HCT116 (cell line): ENCODE measurements around the gene SF3A2. TPM values are rescaled to one million over a fixed set of nuclear protein-coding genes. Genes with fewer than 3 reads are reported as not detected.

ENCODE experiments used
- ATAC-seq: fragments of 200-7000 bp; cut with Tn5 transposase; 2 replicates; pipeline ENCODE4 v1.9.1; 2020; ENCODE audit warnings: mild to moderate bottlenecking, moderate library complexity
- BruUV-seq: library from RNA; stranded (reverse); fragments of 400-500 nt; replicated peaks from 2 replicates; lab custom pipeline; 2021; lab: Mats Ljungman, UMichigan
- CTCF ChIA-PET: fragments of 300-600 bp; sonication (Branson Sonifier 250); formaldehyde crosslinking; loops from one replicate; lab custom pipeline; 2021; ENCODE audit warnings: antibody characterized with exemption; lab: Charles Lee
- POLR2A ChIA-PET: fragments of 300-600, 350-600 bp; sonication (Branson Sonifier 250); formaldehyde crosslinking; loops from one replicate; lab custom pipeline; 2021; ENCODE audit warnings: antibody characterized with exemption; lab: Charles Lee
- RAD21 ChIA-PET, 2 experiments: fragments of 300-600 bp; sonication (Branson Sonifier 250); formaldehyde crosslinking; loops; one replicate each; lab custom pipeline; 2023; ENCODE audit warnings: low total read pairs in 2 of 2; ENCODE audit not compliant: uncharacterized antibody in 2 of 2, unreplicated experiment in 2 of 2, low non-redundant PET in 1 of 2; lab: Charles Lee
- DNase-seq: peaks from one replicate; pipeline ENCODE4 v3.0.0-alpha.2; 2010; ENCODE audit warnings: low read depth, low spot score
- H2AFZ ChIP-seq: fragments of 200-600 bp; shearing (Covaris generic), sonication (generic); 2 replicates; pipeline ENCODE4 v1.6.1; 2017; ENCODE audit warnings: low read depth, mixed run types, mixed read lengths, antibody characterized with exemption, low read length; ENCODE audit not compliant: poor library complexity, severe bottlenecking
- H3K27ac ChIP-seq: 2 replicates; pipeline ENCODE4 v1.5.1; 2012; ENCODE audit warnings: low read depth, low read length
- H3K27me3 ChIP-seq: fragments of 200-600 bp; sonication (generic); 2 replicates; pipeline ENCODE4 v1.6.1; 2016; ENCODE audit warnings: mixed run types, low read length, mixed read lengths; ENCODE audit not compliant: insufficient read depth
- H3K36me3 ChIP-seq, 2 experiments: fragments of 200-500 bp in 1 of 2; fragments of 200-600 bp in 1 of 2; sonication (Bioruptor generic) in 1 of 2; sonication (generic) in 1 of 2; 2 replicates each; pipeline versions ENCODE4 v1.5.1 to v1.6.1; 2014 to 2016; ENCODE audit warnings: low read length in 2 of 2, inconsistent platforms in 1 of 2, mixed read lengths in 1 of 2, mixed run types in 1 of 2; ENCODE audit not compliant: insufficient read depth in 2 of 2, control insufficient read depth in 1 of 2
- H3K4me1 ChIP-seq, 2 experiments: fragments of 200-600 bp in 1 of 2; sonication (generic) in 1 of 2; 2 replicates each; pipeline versions ENCODE4 v1.5.1 to v1.6.1; 2012 to 2017; ENCODE audit warnings: low read length in 2 of 2, inconsistent platforms in 1 of 2, mild to moderate bottlenecking in 1 of 2, mixed read lengths in 1 of 2, mixed run types in 1 of 2, moderate library complexity in 1 of 2; ENCODE audit not compliant: insufficient read depth in 2 of 2, control insufficient read depth in 1 of 2
- H3K4me2 ChIP-seq: fragments of 200-600 bp; sonication (generic); 2 replicates; pipeline ENCODE4 v1.6.1; 2017; ENCODE audit warnings: mixed run types, low read length, mixed read lengths
- H3K4me3 ChIP-seq, 2 experiments: fragments of 200-600 bp in 1 of 2; sonication (generic) in 1 of 2; replicated peaks in 1 of 2; 2 replicates each; pipeline ENCODE4 v1.5.1; 2011 to 2016; ENCODE audit warnings: low read length in 2 of 2, control low read depth in 1 of 2, low read depth in 1 of 2, mild to moderate bottlenecking in 1 of 2, mixed read lengths in 1 of 2, mixed run types in 1 of 2
- H3K79me2 ChIP-seq: fragments of 200-600 bp; sonication (generic); 2 replicates; pipeline ENCODE4 v1.6.1; 2017; ENCODE audit warnings: mild to moderate bottlenecking, mixed run types, low read length, moderate library complexity, mixed read lengths; ENCODE audit not compliant: insufficient read depth
- H3K9ac ChIP-seq: fragments of 200-600 bp; sonication (generic); 2 replicates; pipeline ENCODE4 v1.6.1; 2016; ENCODE audit warnings: low read length, mixed read lengths
- H3K9me2 ChIP-seq: fragments of 200-600 bp; sonication (generic), shearing (Covaris generic); 2 replicates; pipeline ENCODE4 v1.6.1; 2017; ENCODE audit warnings: mixed run types, mild to moderate bottlenecking, moderate library complexity; ENCODE audit not compliant: insufficient read depth
- H3K9me3 ChIP-seq, 2 experiments: fragments of 200-500 bp in 1 of 2; fragments of 200-600 bp in 1 of 2; sonication (Bioruptor generic) in 1 of 2; sonication (generic) in 1 of 2; 2 replicates each; pipeline ENCODE4 v1.6.1; 2014 to 2017; ENCODE audit warnings: low read length in 2 of 2, mixed read lengths in 2 of 2, inconsistent platforms in 1 of 2, low read depth in 1 of 2, mild to moderate bottlenecking in 1 of 2, mixed run types in 1 of 2, moderate library complexity in 1 of 2; ENCODE audit not compliant: control insufficient read depth in 1 of 2, insufficient read depth in 1 of 2
- H4K20me1 ChIP-seq: fragments of 200-600 bp; sonication (generic), shearing (Covaris generic); 2 replicates; pipeline ENCODE4 v1.6.1; 2017; ENCODE audit warnings: mixed run types, mild to moderate bottlenecking, moderate library complexity; ENCODE audit not compliant: insufficient read depth
- ATF3 ChIP-seq: IDR thresholded peaks from 2 replicates; pipeline ENCODE4 v1.6.1; 2012
- CBX3 ChIP-seq: IDR thresholded peaks from 2 replicates; pipeline ENCODE4 v1.6.1; 2012; ENCODE audit warnings: low read depth
- CEBPB ChIP-seq: IDR thresholded peaks from 2 replicates; pipeline ENCODE4 v1.6.1; 2012; ENCODE audit warnings: low read depth
- ELF1 ChIP-seq: IDR thresholded peaks from 2 replicates; pipeline ENCODE4 v1.6.1; 2012; ENCODE audit warnings: low read depth, borderline replicate concordance
- EZH2 ChIP-seq: fragments of 200-600 bp; sonication (generic); IDR thresholded peaks from 2 replicates; pipeline ENCODE4 v1.6.1; 2017; ENCODE audit warnings: antibody characterized with exemption, mixed run types
- FOSL1 ChIP-seq: IDR thresholded peaks from 2 replicates; pipeline ENCODE4 v1.6.1; 2012; ENCODE audit warnings: low read depth
- JUND ChIP-seq: IDR thresholded peaks from 2 replicates; pipeline ENCODE4 v1.6.1; 2012
- MAX ChIP-seq: IDR thresholded peaks from 2 replicates; pipeline ENCODE4 v1.6.1; 2012
- POLR2A ChIP-seq: IDR thresholded peaks from 2 replicates; pipeline ENCODE4 v1.7.0; 2011; ENCODE audit warnings: borderline replicate concordance; ENCODE audit not compliant: insufficient read depth, insufficient read length; ENCODE audit errors: extremely low read depth
- RAD21 ChIP-seq: IDR thresholded peaks from 2 replicates; pipeline ENCODE4 v1.6.1; 2012; ENCODE audit warnings: low read depth, mild to moderate bottlenecking
- REST ChIP-seq: IDR thresholded peaks from 2 replicates; pipeline ENCODE4 v1.6.1; 2012; ENCODE audit warnings: low read depth
- SIN3A ChIP-seq: IDR thresholded peaks from 2 replicates; pipeline ENCODE4 v1.6.1; 2012; ENCODE audit warnings: low read depth
- SP1 ChIP-seq: IDR thresholded peaks from 2 replicates; pipeline ENCODE4 v1.6.1; 2012; ENCODE audit warnings: low read depth
- SRF ChIP-seq: IDR thresholded peaks from 2 replicates; pipeline ENCODE4 v1.6.1; 2012; ENCODE audit warnings: low read depth
- TCF7L2 ChIP-seq: IDR thresholded peaks from 2 replicates; pipeline ENCODE4 v1.7.0; 2011; ENCODE audit warnings: borderline replicate concordance, inconsistent platforms; ENCODE audit not compliant: insufficient read depth, insufficient read length; ENCODE audit errors: extremely low read depth
- YY1 ChIP-seq: IDR thresholded peaks from 2 replicates; pipeline ENCODE4 v1.6.1; 2011; ENCODE audit warnings: low read length, low read depth, moderate library complexity, mild to moderate bottlenecking; ENCODE audit not compliant: insufficient replicate concordance; ENCODE audit errors: extremely low read depth
- ZFX ChIP-seq: fragments of 450-650 bp; IDR thresholded peaks from 2 replicates; pipeline ENCODE4 v1.6.1; 2017
- intact Hi-C: fragments of 100-400 bp; cut with micrococcal nuclease; formaldehyde crosslinking; loops from 2 replicates; pipeline ENCODE4 v1.10.0; 2022
- total RNA-seq: library from RNA; stranded (reverse); gene quantifications from one replicate; pipeline ENCODE4 v1.2.1, GENCODE V29; 2021; ENCODE audit not compliant: unreplicated experiment
- TF ChIP-seq, protein P1 (sequence below): IDR thresholded peaks from 2 replicates; pipeline ENCODE4 v1.6.1; 2011; ENCODE audit warnings: mild to moderate bottlenecking, low read length, moderate library complexity; ENCODE audit not compliant: insufficient replicate concordance; ENCODE audit errors: extremely low read depth
- TF ChIP-seq, protein P2 (sequence below), 3 experiments: fragments of 200-600 bp in 1 of 3; sonication (generic) in 1 of 3; IDR thresholded peaks in 2 of 3; conservative IDR thresholded peaks in 1 of 3; 2 replicates each; pipeline ENCODE4 v1.5.1; 2012 to 2017; ENCODE audit warnings: low read depth in 2 of 3, low read length in 2 of 3, antibody characterized with exemption in 1 of 3, borderline replicate concordance in 1 of 3, control low read depth in 1 of 3, mild to moderate bottlenecking in 1 of 3, mixed read lengths in 1 of 3, mixed run types in 1 of 3, moderate library complexity in 1 of 3; ENCODE audit not compliant: insufficient read depth in 1 of 3

The SF3A2 gene
- total RNA-seq, 1 experiment from 2014 or later: 166 TPM

- H2AFZ ChIP-seq: no peak overlapping the region
- DNase-seq (no peak), ATAC-seq (no peak)
- H4K20me1 ChIP-seq: peaks cover 18% of the 10 kb centered on the region; the same call in 1 of the 2 replicates
- H3K79me2 ChIP-seq: peaks cover 51% of the 10 kb centered on the region
- H3K27me3 ChIP-seq: no peaks in the 10 kb centered on the region
- peak overlapping the region; percentile 52 for H3K9ac ChIP-seq
- POLR2A ChIA-PET: interaction anchor here (0.8 kb wide), 1 partner anchor 111 kb away, joined by 6 read pairs; no protein-coding TSS in a partner anchor
- intact Hi-C loops: no loop called here
- peak overlapping the region; percentile 66 for H3K27ac ChIP-seq
- H3K4me3 ChIP-seq: peak overlapping the region in 1 of 2 experiments; percentile 38; a peak in 1 of 4 replicates
- TF ChIP-seq CBX3 (no peak), POLR2A (no peak), ATF3 (no peak), SP1 (no peak), RAD21 (no peak), SIN3A (no peak), MAX (no peak), ELF1 (no peak), TCF7L2 (no peak), JUND (no peak), EZH2 (no peak), ZFX (no peak), SRF (no peak), FOSL1 (no peak), CEBPB (no peak), YY1 (no peak), REST (no peak)
- TF ChIP-seq, protein P1, sequence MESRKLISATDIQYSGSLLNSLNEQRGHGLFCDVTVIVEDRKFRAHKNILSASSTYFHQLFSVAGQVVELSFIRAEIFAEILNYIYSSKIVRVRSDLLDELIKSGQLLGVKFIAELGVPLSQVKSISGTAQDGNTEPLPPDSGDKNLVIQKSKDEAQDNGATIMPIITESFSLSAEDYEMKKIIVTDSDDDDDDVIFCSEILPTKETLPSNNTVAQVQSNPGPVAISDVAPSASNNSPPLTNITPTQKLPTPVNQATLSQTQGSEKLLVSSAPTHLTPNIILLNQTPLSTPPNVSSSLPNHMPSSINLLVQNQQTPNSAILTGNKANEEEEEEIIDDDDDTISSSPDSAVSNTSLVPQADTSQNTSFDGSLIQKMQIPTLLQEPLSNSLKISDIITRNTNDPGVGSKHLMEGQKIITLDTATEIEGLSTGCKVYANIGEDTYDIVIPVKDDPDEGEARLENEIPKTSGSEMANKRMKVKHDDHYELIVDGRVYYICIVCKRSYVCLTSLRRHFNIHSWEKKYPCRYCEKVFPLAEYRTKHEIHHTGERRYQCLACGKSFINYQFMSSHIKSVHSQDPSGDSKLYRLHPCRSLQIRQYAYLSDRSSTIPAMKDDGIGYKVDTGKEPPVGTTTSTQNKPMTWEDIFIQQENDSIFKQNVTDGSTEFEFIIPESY: no peak
- TF ChIP-seq, protein P2, sequence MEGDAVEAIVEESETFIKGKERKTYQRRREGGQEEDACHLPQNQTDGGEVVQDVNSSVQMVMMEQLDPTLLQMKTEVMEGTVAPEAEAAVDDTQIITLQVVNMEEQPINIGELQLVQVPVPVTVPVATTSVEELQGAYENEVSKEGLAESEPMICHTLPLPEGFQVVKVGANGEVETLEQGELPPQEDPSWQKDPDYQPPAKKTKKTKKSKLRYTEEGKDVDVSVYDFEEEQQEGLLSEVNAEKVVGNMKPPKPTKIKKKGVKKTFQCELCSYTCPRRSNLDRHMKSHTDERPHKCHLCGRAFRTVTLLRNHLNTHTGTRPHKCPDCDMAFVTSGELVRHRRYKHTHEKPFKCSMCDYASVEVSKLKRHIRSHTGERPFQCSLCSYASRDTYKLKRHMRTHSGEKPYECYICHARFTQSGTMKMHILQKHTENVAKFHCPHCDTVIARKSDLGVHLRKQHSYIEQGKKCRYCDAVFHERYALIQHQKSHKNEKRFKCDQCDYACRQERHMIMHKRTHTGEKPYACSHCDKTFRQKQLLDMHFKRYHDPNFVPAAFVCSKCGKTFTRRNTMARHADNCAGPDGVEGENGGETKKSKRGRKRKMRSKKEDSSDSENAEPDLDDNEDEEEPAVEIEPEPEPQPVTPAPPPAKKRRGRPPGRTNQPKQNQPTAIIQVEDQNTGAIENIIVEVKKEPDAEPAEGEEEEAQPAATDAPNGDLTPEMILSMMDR (IDR thresholded peaks at IDR 0.05 in 2 of 3, conservative IDR thresholded peaks at IDR 0.05 in 1 of 3; ENCODE audit: borderline replicate concordance in 1 of 3, insufficient read depth in 1 of 3, low read depth in 2 of 3, low read length in 2 of 3): no peak
- TF ChIP-seq, all 23 proteins: peak for 0
- H3K36me3 ChIP-seq: peaks cover 14 to 28% of the 10 kb centered on the region in 2 experiments; a peak in 2 of 4 replicates
- no peaks in the 10 kb centered on the region for H3K9me2 ChIP-seq
- RAD21 ChIA-PET: interaction anchor here in 1 of 2 experiments (0.6 kb wide), 1 partner anchor 114 kb away, joined by 4 read pairs; no protein-coding TSS in a partner anchor
- peak overlapping the region; percentile 68 for H3K4me2 ChIP-seq
- CTCF ChIA-PET: interaction anchor here (0.9 to 1.9 kb wide), 4 partner anchors 8 to 337 kb away, joined by 3 to 10 read pairs (median 4); no protein-coding TSS in a partner anchor
- peaks cover 9 to 52% of the 10 kb centered on the region in 2 experiments for H3K4me1 ChIP-seq
- no peaks in the 10 kb centered on the region for H3K9me3 ChIP-seq
- no TSS peak for BruUV-seq
Observed at GRCh38 chr19:2274185-2274711, 37.6 kb downstream of the SF3A2 start.
